Transverse colon (tissue), 1 donor: ENCODE data around the gene PTPRD.

Source experiments
- EP300 ChIP-seq: sonication (generic); formaldehyde crosslinking; IDR thresholded peaks from one replicate; pipeline ENCODE4 v1.6.1; 2017; ENCODE audit warnings: antibody characterized with exemption, low read depth
- POLR2A ChIP-seq: fragments of 450-650 bp; IDR thresholded peaks from one replicate; pipeline ENCODE4 v1.6.1; 2016; ENCODE audit warnings: antibody characterized with exemption, mild to moderate bottlenecking, moderate library complexity

GRCh38 chr9:9645006-9645405 lies 967.8 kb downstream of the PTPRD start:
- TF ChIP-seq EP300 (no peak), POLR2A (no peak)
